Measurements from ENCODE around the gene ATP6AP1. TPM values are rescaled to one million over a fixed set of nuclear protein-coding genes. Genes with fewer than 3 reads are reported as not detected.
A peak's percentile ranks its signal among the peaks of the same experiment; 100 is the strongest.

The ATP6AP1 gene
- total and polyA plus RNA-seq, 2 of the 13 experiments (the other 11 are each of a cell fraction or from before 2014, with no cell fraction given) = 56.7 to 110 TPM

DNA sequence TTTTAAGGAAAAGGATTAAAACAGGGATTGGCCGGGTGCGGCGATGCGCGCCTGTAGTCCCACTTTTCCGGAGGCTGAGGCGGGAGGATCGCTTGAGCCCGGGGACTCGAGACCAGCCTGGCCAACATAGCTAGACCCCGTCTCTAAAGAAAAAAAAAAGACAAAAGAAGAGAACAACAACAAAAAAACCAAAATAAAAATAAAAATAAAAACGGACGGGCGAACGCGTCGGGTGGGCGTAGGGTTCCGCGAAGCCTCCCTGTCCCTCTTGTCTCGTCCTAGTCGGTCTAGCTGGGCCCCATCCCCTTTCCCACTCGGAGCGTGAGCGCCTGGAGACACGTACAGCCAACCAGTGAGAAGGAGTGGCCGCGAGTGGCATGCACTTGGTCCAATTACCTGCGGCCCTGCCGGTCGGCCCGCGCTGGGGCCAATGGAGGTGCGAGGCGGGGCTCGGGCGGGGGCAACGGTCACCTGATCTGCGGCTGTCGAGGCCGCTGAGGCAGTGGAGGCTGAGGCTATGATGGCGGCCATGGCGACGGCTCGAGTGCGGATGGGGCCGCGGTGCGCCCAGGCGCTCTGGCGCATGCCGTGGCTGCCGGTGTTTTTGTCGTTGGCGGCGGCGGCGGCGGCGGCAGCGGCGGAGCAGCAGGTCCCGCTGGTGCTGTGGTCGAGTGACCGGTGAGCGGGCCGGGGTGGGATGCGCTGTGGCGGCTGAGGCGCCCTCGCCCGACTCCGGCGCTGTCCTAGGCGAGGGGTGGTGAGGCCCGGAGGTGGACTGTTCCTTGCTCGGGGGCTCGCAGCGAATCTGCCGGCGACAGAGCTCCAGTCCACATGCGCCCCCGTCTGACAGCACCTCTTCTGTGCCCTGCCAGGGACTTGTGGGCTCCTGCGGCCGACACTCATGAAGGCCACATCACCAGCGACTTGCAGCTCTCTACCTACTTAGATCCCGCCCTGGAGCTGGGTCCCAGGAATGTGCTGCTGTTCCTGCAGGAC is at the start of gene ATP6AP1 (continued):
- TF ChIP-seq, protein P1, sequence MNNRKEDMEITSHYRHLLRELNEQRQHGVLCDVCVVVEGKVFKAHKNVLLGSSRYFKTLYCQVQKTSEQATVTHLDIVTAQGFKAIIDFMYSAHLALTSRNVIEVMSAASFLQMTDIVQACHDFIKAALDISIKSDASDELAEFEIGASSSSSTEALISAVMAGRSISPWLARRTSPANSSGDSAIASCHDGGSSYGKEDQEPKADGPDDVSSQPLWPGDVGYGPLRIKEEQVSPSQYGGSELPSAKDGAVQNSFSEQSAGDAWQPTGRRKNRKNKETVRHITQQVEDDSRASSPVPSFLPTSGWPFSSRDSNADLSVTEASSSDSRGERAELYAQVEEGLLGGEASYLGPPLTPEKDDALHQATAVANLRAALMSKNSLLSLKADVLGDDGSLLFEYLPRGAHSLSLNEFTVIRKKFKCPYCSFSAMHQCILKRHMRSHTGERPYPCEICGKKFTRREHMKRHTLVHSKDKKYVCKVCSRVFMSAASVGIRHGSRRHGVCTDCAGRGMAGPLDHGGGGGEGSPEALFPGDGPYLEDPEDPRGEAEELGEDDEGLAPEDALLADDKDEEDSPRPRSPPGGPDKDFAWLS (CRISPR knock-in tag; IDR thresholded peaks at IDR 0.05; ENCODE audit: borderline replicate concordance) = no peak
- TF ChIP-seq, protein P2, sequence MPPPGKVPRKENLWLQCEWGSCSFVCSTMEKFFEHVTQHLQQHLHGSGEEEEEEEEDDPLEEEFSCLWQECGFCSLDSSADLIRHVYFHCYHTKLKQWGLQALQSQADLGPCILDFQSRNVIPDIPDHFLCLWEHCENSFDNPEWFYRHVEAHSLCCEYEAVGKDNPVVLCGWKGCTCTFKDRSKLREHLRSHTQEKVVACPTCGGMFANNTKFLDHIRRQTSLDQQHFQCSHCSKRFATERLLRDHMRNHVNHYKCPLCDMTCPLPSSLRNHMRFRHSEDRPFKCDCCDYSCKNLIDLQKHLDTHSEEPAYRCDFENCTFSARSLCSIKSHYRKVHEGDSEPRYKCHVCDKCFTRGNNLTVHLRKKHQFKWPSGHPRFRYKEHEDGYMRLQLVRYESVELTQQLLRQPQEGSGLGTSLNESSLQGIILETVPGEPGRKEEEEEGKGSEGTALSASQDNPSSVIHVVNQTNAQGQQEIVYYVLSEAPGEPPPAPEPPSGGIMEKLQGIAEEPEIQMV (CRISPR knock-in tag; IDR thresholded peaks at IDR 0.05; ENCODE audit: low read depth) = no peak
- no peak for TF ChIP-seq NFE2L2 (IDR thresholded peaks at IDR 0.05; ENCODE audit: low read length)
- TF ChIP-seq ZNF678 (CRISPR knock-in tag; IDR thresholded peaks at IDR 0.05) = no peak
- TF ChIP-seq, protein P3, sequence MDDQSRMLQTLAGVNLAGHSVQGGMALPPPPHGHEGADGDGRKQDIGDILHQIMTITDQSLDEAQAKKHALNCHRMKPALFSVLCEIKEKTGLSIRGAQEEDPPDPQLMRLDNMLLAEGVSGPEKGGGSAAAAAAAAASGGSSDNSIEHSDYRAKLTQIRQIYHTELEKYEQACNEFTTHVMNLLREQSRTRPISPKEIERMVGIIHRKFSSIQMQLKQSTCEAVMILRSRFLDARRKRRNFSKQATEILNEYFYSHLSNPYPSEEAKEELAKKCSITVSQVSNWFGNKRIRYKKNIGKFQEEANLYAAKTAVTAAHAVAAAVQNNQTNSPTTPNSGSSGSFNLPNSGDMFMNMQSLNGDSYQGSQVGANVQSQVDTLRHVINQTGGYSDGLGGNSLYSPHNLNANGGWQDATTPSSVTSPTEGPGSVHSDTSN (CRISPR knock-in tag; IDR thresholded peaks at IDR 0.05; ENCODE audit: borderline replicate concordance) = 0 out of 2 replicates have a peak, but pooled peaks have one; percentile 78
- TF ChIP-seq KDM6A (CRISPR knock-in tag; IDR thresholded peaks at IDR 0.05; ENCODE audit: low read depth) = no peak
- TF ChIP-seq NRL (CRISPR knock-in tag; IDR thresholded peaks at IDR 0.05; ENCODE audit: borderline replicate concordance) = no peak
- no peak for TF ChIP-seq ZNF747 (CRISPR knock-in tag; IDR thresholded peaks at IDR 0.05; ENCODE audit: borderline replicate concordance)
- no peak for TF ChIP-seq TP53 (CRISPR knock-in tag; conservative IDR thresholded peaks at IDR 0.05)
- no peak for TF ChIP-seq STAT5B (CRISPR knock-in tag; IDR thresholded peaks at IDR 0.05)
- TF ChIP-seq ZNF333 (CRISPR knock-in tag; IDR thresholded peaks at IDR 0.05; ENCODE audit: borderline replicate concordance) = no peak; the same call in 1 of the 2 replicates
- TF ChIP-seq, protein P4, sequence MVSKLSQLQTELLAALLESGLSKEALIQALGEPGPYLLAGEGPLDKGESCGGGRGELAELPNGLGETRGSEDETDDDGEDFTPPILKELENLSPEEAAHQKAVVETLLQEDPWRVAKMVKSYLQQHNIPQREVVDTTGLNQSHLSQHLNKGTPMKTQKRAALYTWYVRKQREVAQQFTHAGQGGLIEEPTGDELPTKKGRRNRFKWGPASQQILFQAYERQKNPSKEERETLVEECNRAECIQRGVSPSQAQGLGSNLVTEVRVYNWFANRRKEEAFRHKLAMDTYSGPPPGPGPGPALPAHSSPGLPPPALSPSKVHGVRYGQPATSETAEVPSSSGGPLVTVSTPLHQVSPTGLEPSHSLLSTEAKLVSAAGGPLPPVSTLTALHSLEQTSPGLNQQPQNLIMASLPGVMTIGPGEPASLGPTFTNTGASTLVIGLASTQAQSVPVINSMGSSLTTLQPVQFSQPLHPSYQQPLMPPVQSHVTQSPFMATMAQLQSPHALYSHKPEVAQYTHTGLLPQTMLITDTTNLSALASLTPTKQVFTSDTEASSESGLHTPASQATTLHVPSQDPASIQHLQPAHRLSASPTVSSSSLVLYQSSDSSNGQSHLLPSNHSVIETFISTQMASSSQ (IDR thresholded peaks at IDR 0.05; ENCODE audit: low read depth) = no peak
- TF ChIP-seq, protein P4 (CRISPR knock-in tag; IDR thresholded peaks at IDR 0.05; ENCODE audit: borderline replicate concordance) = no peak
- TF ChIP-seq ZNF670 (CRISPR knock-in tag; IDR thresholded peaks at IDR 0.05; ENCODE audit: borderline replicate concordance) = no peak
- TF ChIP-seq, protein P5, sequence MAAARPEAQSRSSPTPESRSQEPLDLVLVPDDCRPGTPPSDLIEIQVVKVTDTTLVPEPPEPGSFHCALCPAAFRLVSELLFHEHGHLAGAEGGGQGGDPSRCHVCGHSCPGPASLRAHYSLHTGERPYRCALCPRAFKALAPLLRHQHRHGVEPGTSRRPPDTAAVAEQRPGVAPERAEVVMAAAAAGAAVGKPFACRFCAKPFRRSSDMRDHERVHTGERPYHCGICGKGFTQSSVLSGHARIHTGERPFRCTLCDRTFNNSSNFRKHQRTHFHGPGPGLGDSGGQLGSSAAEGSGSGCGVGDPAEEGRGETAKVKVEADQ (CRISPR knock-in tag; IDR thresholded peaks at IDR 0.05; ENCODE audit: borderline replicate concordance) = no peak
- TF ChIP-seq, protein P6, sequence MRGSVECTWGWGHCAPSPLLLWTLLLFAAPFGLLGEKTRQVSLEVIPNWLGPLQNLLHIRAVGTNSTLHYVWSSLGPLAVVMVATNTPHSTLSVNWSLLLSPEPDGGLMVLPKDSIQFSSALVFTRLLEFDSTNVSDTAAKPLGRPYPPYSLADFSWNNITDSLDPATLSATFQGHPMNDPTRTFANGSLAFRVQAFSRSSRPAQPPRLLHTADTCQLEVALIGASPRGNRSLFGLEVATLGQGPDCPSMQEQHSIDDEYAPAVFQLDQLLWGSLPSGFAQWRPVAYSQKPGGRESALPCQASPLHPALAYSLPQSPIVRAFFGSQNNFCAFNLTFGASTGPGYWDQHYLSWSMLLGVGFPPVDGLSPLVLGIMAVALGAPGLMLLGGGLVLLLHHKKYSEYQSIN (CRISPR knock-in tag; IDR thresholded peaks at IDR 0.05; ENCODE audit: borderline replicate concordance) = no peak
